ENCODE results near the gene TPST2. TPM values are rescaled to one million over a fixed set of nuclear protein-coding genes. Genes with fewer than 3 reads are reported as not detected.

Gene TPST2
- polyA plus RNA-seq, 3 donors from 2014 or later: 352 to 519 (median 512) TPM

GRCh38 chr22:26602127-26602526, 12.2 kb upstream of the TPST2 start:
- H3K9me3 Mint-ChIP-seq: no peaks in the 10 kb centered on the region
- peaks cover 40 to 43% of the 10 kb centered on the region in 2 donors for H3K4me1 Mint-ChIP-seq
- no peak overlapping the region for H3K4me3 Mint-ChIP-seq
- peak overlapping the region in 1 of 6 donors; percentile 61 for H3K27ac Mint-ChIP-seq
- DNase-seq: no peak
- no peaks in the 10 kb centered on the region for H3K36me3 Mint-ChIP-seq
- H3K27me3 Mint-ChIP-seq (ENCODE audit: low read depth in 3 of 3): peaks cover under 1 to 8% (median 4%) of the 10 kb centered on the region in 3 donors

DNA sequence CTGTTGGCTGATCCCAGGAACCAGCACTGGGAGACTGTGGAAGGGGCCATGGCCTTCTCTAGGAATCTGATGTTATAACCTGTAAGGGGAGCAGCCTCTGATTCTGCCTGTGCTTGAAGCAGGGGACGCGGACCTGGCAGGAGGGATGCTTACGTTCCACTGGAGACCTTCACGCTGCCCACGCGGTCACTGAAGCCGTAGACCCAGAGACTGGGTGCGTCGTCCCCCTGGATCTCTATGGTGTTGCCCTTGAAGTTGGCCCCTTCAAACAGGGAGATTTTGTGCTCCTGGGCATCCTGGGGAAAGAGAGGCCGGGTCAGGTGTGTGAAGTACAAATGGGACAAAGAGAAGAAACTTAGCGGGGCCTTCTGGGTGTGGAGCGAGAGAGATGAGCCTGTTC, 11.8 kb upstream of the TPST2 start:
- peaks cover 2 to 11% (median 4%) of the 10 kb centered on the region in 3 donors for H3K27me3 Mint-ChIP-seq (ENCODE audit: low read depth in 3 of 3)
- DNase-seq: no peak
- H3K27ac Mint-ChIP-seq: peak overlapping the region in 1 of 6 donors; percentile 61
- peaks cover 44 to 47% of the 10 kb centered on the region in 2 donors for H3K4me1 Mint-ChIP-seq
- no peak overlapping the region for H3K4me3 Mint-ChIP-seq
- no peaks in the 10 kb centered on the region for H3K9me3 Mint-ChIP-seq
- H3K36me3 Mint-ChIP-seq: no peaks in the 10 kb centered on the region

DNA sequence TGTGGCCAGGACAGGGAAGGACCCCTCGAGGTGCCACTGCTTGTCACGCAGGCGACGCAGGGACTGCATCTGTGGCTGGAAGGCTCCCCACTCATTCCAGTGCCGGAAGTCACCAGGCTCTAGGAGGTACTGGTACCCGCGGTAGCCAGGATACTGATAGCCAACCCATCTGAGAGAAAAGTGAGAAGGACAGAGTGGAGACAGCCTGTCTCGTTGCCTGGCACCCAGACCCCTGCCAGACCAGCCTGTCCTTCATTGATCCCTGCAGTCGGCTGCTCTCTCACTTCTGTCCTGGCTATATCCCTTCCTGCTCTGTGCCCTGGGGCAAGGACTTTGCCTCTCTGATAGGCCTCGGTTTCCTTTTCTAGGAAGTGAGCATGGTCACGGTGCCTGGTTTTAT, 9.6 kb upstream of the TPST2 start:
- Mint-ChIP-seq H3K27ac (peak overlapping the region in 5 of 6 donors; percentile 76 to 96 (median 95)), H3K4me1 (peaks cover 55% of the 10 kb centered on the region in 2 donors), H3K9me3 (no peaks in the 10 kb centered on the region), H3K36me3 (no peaks in the 10 kb centered on the region), H3K27me3 (ENCODE audit: low read depth in 3 of 3) (peaks cover 2 to 11% (median 4%) of the 10 kb centered on the region in 3 donors), H3K4me3 (no peak overlapping the region)
- DNase-seq: no peak

DNA sequence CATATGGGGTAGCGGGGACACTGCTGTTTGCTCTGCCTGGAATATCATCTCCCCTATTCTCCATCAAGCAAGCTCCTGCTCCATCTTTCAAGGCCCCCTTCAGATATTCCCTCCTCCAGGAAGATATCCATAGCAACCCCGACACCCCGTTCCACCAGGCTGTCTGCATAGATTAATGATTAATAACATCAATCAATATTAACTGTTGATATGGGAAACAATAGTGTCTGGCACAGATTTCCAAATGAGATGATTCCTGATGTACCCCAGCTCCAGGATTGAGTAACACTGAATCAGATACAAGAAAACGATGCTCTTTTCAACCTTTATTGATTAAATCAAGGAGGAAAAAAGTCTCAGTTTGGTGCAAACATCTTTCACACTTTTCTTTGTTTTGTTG, 7.5 kb upstream of the TPST2 start:
- Mint-ChIP-seq H3K27ac (peak overlapping the region; percentile 89 to 96 (median 94)), H3K4me1 (peaks cover 66 to 67% of the 10 kb centered on the region in 2 donors), H3K36me3 (no peaks in the 10 kb centered on the region), H3K9me3 (no peaks in the 10 kb centered on the region), H3K27me3 (ENCODE audit: low read depth in 3 of 3) (peaks cover 3 to 12% (median 4%) of the 10 kb centered on the region in 3 donors), H3K4me3 (peak overlapping the region; percentile 61 to 79 (median 78))
- no peak for DNase-seq

DNA sequence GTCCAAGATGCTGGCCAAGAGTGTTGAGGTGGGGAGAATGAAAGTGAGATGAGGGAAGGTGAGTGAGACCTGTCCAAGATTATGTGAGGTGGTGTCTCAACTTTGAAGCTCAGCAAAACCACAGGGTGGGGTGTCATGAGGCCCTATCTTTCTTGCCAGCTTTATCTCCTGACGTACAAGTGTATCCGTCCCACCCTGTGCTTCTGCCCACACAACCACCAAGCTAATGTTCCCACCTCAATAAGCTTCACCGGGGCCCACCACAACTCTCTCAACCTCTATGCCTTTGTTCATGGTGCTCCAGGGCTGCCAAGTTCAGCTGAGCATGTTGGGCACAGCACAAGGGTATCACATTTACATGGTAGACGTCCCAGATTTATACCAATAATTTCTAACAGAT, 7.1 kb upstream of the TPST2 start:
- H3K4me1 Mint-ChIP-seq: peaks cover 71 to 72% of the 10 kb centered on the region in 2 donors
- no peaks in the 10 kb centered on the region for H3K9me3 Mint-ChIP-seq
- H3K27ac Mint-ChIP-seq: peak overlapping the region; percentile 89 to 96 (median 94)
- H3K4me3 Mint-ChIP-seq: peak overlapping the region; percentile 61 to 79 (median 78)
- peaks cover 6 to 17% (median 9%) of the 10 kb centered on the region in 3 donors for H3K27me3 Mint-ChIP-seq (ENCODE audit: low read depth in 3 of 3)
- DNase-seq: peak; percentile 83 to 86 (median 86)
- no peaks in the 10 kb centered on the region for H3K36me3 Mint-ChIP-seq

- H3K4me1 Mint-ChIP-seq: peaks cover 76 to 79% of the 10 kb centered on the region in 2 donors
- peaks cover 0 to under 1% (median under 1%) of the 10 kb centered on the region in 3 donors for H3K36me3 Mint-ChIP-seq
- H3K4me3 Mint-ChIP-seq: peak overlapping the region; percentile 67 to 84 (median 71)
- peaks cover 9 to 20% (median 16%) of the 10 kb centered on the region in 3 donors for H3K27me3 Mint-ChIP-seq (ENCODE audit: low read depth in 3 of 3)
- no peak for DNase-seq
- H3K27ac Mint-ChIP-seq: peak overlapping the region; percentile 89 to 98 (median 94)
- no peaks in the 10 kb centered on the region for H3K9me3 Mint-ChIP-seq
Observed at GRCh38 chr22:26593763-26594162, 3.8 kb upstream of the TPST2 start.

- Mint-ChIP-seq H3K4me1 (peaks cover 76 to 78% of the 10 kb centered on the region in 2 donors), H3K36me3 (peaks cover 6 to 8% (median 8%) of the 10 kb centered on the region in 3 donors), H3K4me3 (peak overlapping the region; percentile 71 to 92 (median 81)), H3K9me3 (no peaks in the 10 kb centered on the region), H3K27me3 (ENCODE audit: low read depth in 3 of 3) (peaks cover 5 to 20% (median 16%) of the 10 kb centered on the region in 3 donors), H3K27ac (peak overlapping the region; percentile 85 to 96 (median 94))
- peak; percentile 86 to 87 (median 87) for DNase-seq
Observed at GRCh38 chr22:26592421-26592891, 2.5 kb upstream of the TPST2 start.

DNA sequence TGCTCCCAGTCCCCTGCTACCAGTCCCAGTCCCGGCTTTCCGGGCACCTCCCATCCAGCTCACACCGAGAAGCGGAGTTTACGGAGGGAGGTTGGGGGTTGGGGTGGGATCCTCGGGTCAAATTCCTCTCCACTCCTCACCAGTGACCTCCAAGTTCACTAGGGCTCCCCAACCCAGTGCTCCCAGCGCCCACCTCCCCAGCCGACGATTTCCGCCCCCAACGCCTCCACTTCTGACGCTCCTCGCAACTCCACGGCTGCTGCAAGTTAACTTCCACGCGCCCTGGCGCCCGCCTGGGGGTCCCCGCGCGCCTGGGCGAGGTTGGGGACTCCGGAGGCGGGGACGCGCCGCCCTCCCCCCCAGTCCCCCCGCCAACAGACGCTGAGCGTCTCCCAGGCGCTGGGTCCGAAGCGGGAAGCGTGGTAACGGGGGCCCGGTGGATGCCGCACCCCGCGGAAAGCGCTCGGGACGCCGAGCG, 526 bp downstream of the TPST2 start:
- Mint-ChIP-seq H3K36me3 (peaks cover 8 to 12% (median 11%) of the 10 kb centered on the region in 3 donors), H3K4me3 (peak overlapping the region; percentile 91 to 98 (median 96)), H3K4me1 (peaks cover 86 to 88% of the 10 kb centered on the region in 2 donors), H3K9me3 (no peaks in the 10 kb centered on the region), H3K27ac (peak overlapping the region; percentile 91 to 97 (median 95)), H3K27me3 (ENCODE audit: low read depth in 3 of 3) (peaks cover 5 to 15% (median 14%) of the 10 kb centered on the region in 3 donors)
- DNase-seq: peak; percentile 36 to 51 (median 45)

DNA sequence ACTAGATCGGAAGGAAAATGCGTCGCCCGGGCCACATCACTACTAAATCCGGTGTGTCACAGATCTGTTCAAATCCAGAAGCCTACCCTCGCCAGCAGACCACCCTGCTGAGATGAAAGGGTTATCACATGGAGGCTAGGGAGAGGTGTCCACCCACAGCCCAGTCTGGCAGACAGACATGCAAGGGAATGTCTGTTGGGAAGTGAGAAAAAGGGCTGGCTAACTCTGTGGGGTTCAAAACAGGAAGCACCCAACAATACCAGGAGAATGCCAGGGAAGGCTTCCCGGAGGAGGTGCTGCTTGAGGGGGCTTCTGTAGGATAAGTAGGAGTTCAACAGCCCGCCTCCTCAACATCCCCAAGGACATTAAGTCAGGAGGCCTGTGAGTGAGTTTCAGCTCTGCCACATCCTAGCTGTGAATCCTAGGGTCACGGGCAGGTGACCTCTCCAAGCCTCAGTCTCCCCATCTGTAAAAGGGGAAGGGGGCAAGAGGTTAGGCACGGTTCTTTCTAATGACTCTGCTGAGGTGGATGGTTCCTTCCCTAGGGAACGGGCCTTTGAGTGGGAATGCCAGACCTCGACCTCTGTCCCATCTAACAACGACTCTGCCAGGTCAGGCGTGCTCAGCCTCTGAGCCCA, 1.1 kb downstream of the TPST2 start:
- peaks cover 5 to 16% (median 16%) of the 10 kb centered on the region in 3 donors for H3K27me3 Mint-ChIP-seq (ENCODE audit: low read depth in 3 of 3)
- peaks cover 11 to 12% (median 12%) of the 10 kb centered on the region in 3 donors for H3K36me3 Mint-ChIP-seq
- peak overlapping the region; percentile 91 to 97 (median 95) for H3K27ac Mint-ChIP-seq
- H3K4me1 Mint-ChIP-seq: peaks cover 86 to 88% of the 10 kb centered on the region in 2 donors
- DNase-seq: no peak
- peak overlapping the region; percentile 91 to 98 (median 96) for H3K4me3 Mint-ChIP-seq
- H3K9me3 Mint-ChIP-seq: no peaks in the 10 kb centered on the region

DNA sequence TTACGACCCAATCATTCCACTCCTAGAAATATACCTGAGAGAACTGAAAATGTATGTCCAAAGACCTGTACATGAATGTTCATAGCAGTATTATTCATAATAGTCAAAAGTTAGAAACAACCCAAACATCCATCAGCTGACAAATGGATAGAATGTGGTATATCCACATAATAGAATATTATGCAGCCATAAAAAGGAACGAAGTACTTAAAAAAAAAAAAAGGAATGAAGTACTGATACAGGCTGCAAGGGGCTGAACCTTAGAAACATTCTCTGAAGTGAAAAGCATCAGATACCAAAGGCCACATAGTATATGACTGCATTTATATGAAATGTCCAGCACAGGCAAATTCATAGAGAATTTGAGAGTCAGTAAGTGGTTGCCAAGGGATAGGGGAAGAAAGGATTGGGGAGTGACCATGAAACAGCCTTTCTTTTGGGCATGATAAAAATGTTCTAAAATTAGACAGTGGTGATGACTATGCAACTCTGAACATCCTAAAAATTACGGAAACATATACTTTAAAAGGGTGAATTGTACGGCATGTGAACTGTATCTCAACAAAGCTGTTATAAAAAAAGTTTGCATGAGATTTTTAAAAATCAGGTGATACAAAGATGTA, 1.8 kb downstream of the TPST2 start:
- Mint-ChIP-seq H3K36me3 (peaks cover 11 to 13% (median 12%) of the 10 kb centered on the region in 3 donors), H3K27me3 (ENCODE audit: low read depth in 3 of 3) (peaks cover 5 to 16% (median 16%) of the 10 kb centered on the region in 3 donors), H3K4me1 (peaks cover 86 to 88% of the 10 kb centered on the region in 2 donors), H3K27ac (peak overlapping the region; percentile 91 to 97 (median 95)), H3K4me3 (peak overlapping the region; percentile 91 to 98 (median 96)), H3K9me3 (no peaks in the 10 kb centered on the region)
- no peak for DNase-seq

GRCh38 chr22:26586556-26587325, 3.2 kb downstream of the TPST2 start:
- Mint-ChIP-seq H3K36me3 (peaks cover 11 to 18% (median 13%) of the 10 kb centered on the region in 3 donors), H3K27me3 (ENCODE audit: low read depth in 3 of 3) (peaks cover 0 to 12% (median 7%) of the 10 kb centered on the region in 3 donors), H3K4me3 (peak overlapping the region; percentile 86 to 96 (median 89)), H3K9me3 (no peaks in the 10 kb centered on the region), H3K4me1 (peaks cover 85 to 87% of the 10 kb centered on the region in 2 donors), H3K27ac (peak overlapping the region; percentile 92 to 97 (median 95))
- peak; percentile 44 to 52 (median 50) for DNase-seq

- peaks cover 18 to 30% (median 23%) of the 10 kb centered on the region in 3 donors for H3K36me3 Mint-ChIP-seq
- peak overlapping the region; percentile 92 to 97 (median 95) for H3K27ac Mint-ChIP-seq
- peaks cover 87 to 90% of the 10 kb centered on the region in 2 donors for H3K4me1 Mint-ChIP-seq
- no peak for DNase-seq
- H3K4me3 Mint-ChIP-seq: peak overlapping the region; percentile 82 to 91 (median 87)
- H3K27me3 Mint-ChIP-seq (ENCODE audit: low read depth in 3 of 3): peaks cover 0 to 8% (median 6%) of the 10 kb centered on the region in 3 donors
- H3K9me3 Mint-ChIP-seq: no peaks in the 10 kb centered on the region
Observed at GRCh38 chr22:26585104-26585790, 4.7 kb downstream of the TPST2 start.
